CD14-positive monocyte (primary cell): ENCODE data around the gene ARMH3. TPM values are rescaled to one million over a fixed set of nuclear protein-coding genes. Genes with fewer than 3 reads are reported as not detected.
A peak's percentile ranks its signal among the peaks of the same experiment; 100 is the strongest.

Source experiments
- DNase-seq, 3 donors: peaks; one replicate each; pipeline ENCODE4 v3.0.0-alpha.2; 2011 to 2022
- H2AFZ ChIP-seq: 2 replicates; pipeline ENCODE4 v1.6.0; 2012; ENCODE audit warnings: mild to moderate bottlenecking, low read depth, low read length, inconsistent platforms; ENCODE audit not compliant: insufficient read depth, poor library complexity, severe bottlenecking
- H3K27ac ChIP-seq, 2 donors: 1 replicate in 1 of 2; 2 replicates in 1 of 2; pipeline ENCODE4 v1.5.1; 2012 to 2013; ENCODE audit warnings: low read length in 2 of 2, control low read depth in 1 of 2, inconsistent platforms in 1 of 2, low read depth in 1 of 2, mild to moderate bottlenecking in 1 of 2
- H3K27me3 ChIP-seq, 2 donors: one replicate each; pipeline versions ENCODE4 v1.6.0 to v1.6.1; 2011 to 2013; ENCODE audit warnings: low read length in 2 of 2; ENCODE audit not compliant: control insufficient read depth in 2 of 2, insufficient read depth in 2 of 2
- H3K36me3 ChIP-seq, 2 donors: replicated peaks in 1 of 2; 1 replicate in 1 of 2; 2 replicates in 1 of 2; pipeline versions ENCODE4 v1.5.1 to v1.6.1; 2012 to 2013; ENCODE audit warnings: low read length in 2 of 2, control low read depth in 1 of 2, inconsistent platforms in 1 of 2, mild to moderate bottlenecking in 1 of 2; ENCODE audit not compliant: insufficient read depth in 2 of 2, control insufficient read depth in 1 of 2
- H3K4me1 ChIP-seq, 2 donors: 1 replicate in 1 of 2; 2 replicates in 1 of 2; pipeline versions ENCODE4 v1.5.1 to v1.6.1; 2012 to 2013; ENCODE audit warnings: low read length in 2 of 2, control low read depth in 1 of 2, inconsistent platforms in 1 of 2, mild to moderate bottlenecking in 1 of 2, moderate library complexity in 1 of 2; ENCODE audit not compliant: insufficient read depth in 2 of 2, control insufficient read depth in 1 of 2
- H3K4me2 ChIP-seq: replicated peaks from 2 replicates; pipeline ENCODE3; 2012; ENCODE audit warnings: low read length, moderate library complexity, mild to moderate bottlenecking; ENCODE audit not compliant: poor library complexity, severe bottlenecking; ENCODE audit errors: extremely low read depth
- H3K4me3 ChIP-seq, 3 experiments: fragments of 200-600 bp in 1 of 3; sonication (generic) in 1 of 3; replicated peaks in 1 of 3; 1 replicate in 2 of 3; 2 replicates in 1 of 3; pipeline ENCODE4 v1.5.1; 2011 to 2013; ENCODE audit warnings: low read length in 3 of 3, mild to moderate bottlenecking in 3 of 3, control low read depth in 2 of 3, low read depth in 2 of 3, inconsistent platforms in 1 of 3, moderate library complexity in 1 of 3
- H3K79me2 ChIP-seq: 2 replicates; pipeline ENCODE4 v1.6.0; 2012; ENCODE audit warnings: mild to moderate bottlenecking, control low read depth, inconsistent platforms, low read length, moderate library complexity; ENCODE audit not compliant: insufficient read depth
- H3K9ac ChIP-seq: 2 replicates; pipeline ENCODE4 v1.6.0; 2017; ENCODE audit warnings: low read length, mild to moderate bottlenecking; ENCODE audit not compliant: insufficient read depth, poor library complexity, severe bottlenecking
- H3K9me3 ChIP-seq, 2 donors: replicated peaks in 1 of 2; 1 replicate in 1 of 2; 2 replicates in 1 of 2; pipeline versions ENCODE4 v1.5.1 to v1.6.1; 2012 to 2013; ENCODE audit warnings: low read length in 2 of 2, control low read depth in 1 of 2; ENCODE audit not compliant: control insufficient read depth in 1 of 2, insufficient read depth in 1 of 2
- H4K20me1 ChIP-seq: 2 replicates; pipeline ENCODE4 v1.6.0; 2012; ENCODE audit warnings: mild to moderate bottlenecking, low read length, control low read depth, moderate library complexity; ENCODE audit not compliant: insufficient read depth
- H3K27ac Mint-ChIP-seq, 7 donors: one replicate each; pipeline ENCODE4 v1.8.0; 2020; ENCODE audit warnings: mild to moderate bottlenecking in 7 of 7, mixed read lengths in 7 of 7, moderate library complexity in 6 of 7, inconsistent platforms in 2 of 7
- H3K27me3 Mint-ChIP-seq, 3 donors: one replicate each; pipeline ENCODE4 v1.8.0; 2021 to 2022; ENCODE audit warnings: low read depth in 3 of 3, mild to moderate bottlenecking in 3 of 3, mixed read lengths in 3 of 3, moderate library complexity in 3 of 3, inconsistent platforms in 1 of 3
- H3K36me3 Mint-ChIP-seq, 2 donors: one replicate each; pipeline ENCODE4 v1.8.0; 2020; ENCODE audit warnings: mixed read lengths in 2 of 2, inconsistent platforms in 1 of 2, mild to moderate bottlenecking in 1 of 2
- H3K4me1 Mint-ChIP-seq: one replicate; pipeline ENCODE4 v1.8.0; 2020; ENCODE audit warnings: mild to moderate bottlenecking, mixed read lengths
- H3K4me3 Mint-ChIP-seq, 2 donors: one replicate each; pipeline ENCODE4 v1.8.0; 2020; ENCODE audit warnings: mild to moderate bottlenecking in 2 of 2, mixed read lengths in 2 of 2, moderate library complexity in 1 of 2
- H3K9me3 Mint-ChIP-seq, 7 donors: one replicate each; pipeline ENCODE4 v1.8.0; 2020 to 2022; ENCODE audit warnings: mixed read lengths in 7 of 7, mild to moderate bottlenecking in 6 of 7, moderate library complexity in 6 of 7, inconsistent platforms in 2 of 7
- WGBS: methylation state at CpG from one replicate; pipeline ENCODE4 v1.1.5; 2013; ENCODE audit warnings: missing lambda C conversion rate; ENCODE audit not compliant: insufficient coverage; 5-methylcytosine and 5-hydroxymethylcytosine counted together
- intact Hi-C, 2 donors: fragments of 100-400 bp; cut with micrococcal nuclease; formaldehyde crosslinking; loops; one replicate each; pipeline versions ENCODE4 v1.15.0 to v1.15.1; 2023
- polyA plus RNA-seq, 3 donors: library from polyadenylated mRNA; depleted of rRNA in 1 of 3; unstranded in 2 of 3; stranded (reverse) in 1 of 3; fragments of 300-500 nt in 2 of 3; fragments of >200 nt in 1 of 3; fragmentation: Illumina TruSeq in 2 of 3; gene quantifications; 1 replicate in 2 of 3; 2 replicates in 1 of 3; pipeline ENCODE4 v1.2.3, GENCODE V29; 2012 to 2021
- TF ChIP-seq, protein P1 (sequence below): fragments of 200-600 bp; IDR thresholded peaks from one replicate; pipeline ENCODE4 v1.8.0; 2022; ENCODE audit warnings: antibody characterized with exemption, mild to moderate bottlenecking

The ARMH3 gene
- polyA plus RNA-seq, 3 donors: 20.4 to 26.3 (median 22.1) TPM

DNA sequence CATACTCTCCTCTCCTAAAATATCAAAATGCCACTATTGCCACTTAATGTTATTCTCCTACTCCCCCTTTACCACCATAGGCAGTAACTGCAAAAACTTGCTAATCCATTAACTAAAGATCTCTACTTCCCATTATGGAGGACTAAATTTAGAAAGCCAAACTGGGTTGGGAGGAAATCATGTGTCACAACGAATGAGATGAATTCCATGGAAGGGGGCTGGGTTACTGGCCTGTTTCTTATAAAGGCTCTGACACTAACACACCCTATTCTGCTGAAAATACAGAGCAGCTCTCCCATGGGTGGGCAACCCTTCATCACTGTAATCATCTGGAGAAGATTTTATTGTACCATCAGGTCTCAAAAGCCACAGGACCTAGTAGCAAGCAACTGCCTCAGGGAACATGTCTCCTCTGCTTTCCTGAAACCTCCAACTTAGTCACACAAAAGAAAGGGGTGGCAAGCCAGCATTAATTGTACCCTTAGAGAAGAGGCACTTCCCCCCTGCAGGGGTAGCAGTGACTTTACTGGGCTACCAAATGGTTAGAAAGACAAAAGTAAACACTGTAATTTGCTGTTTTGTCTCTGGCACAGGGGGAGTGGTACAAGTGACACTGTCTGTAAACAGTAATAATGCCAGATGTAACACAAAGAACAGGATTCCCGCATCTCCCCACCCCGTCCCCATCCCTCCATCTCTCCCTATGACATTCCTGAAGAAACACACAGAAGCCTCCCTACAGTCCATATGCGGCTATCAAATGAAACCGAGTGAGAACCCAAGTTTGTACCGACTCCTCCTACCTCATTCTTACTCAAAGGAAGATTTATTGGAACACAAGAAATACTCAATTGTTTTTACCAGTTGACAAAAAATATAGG, 81.6 kb downstream of the ARMH3 start:
- H4K20me1 ChIP-seq: no peaks in the 10 kb centered on the region
- peak overlapping the region; percentile 28 for H2AFZ ChIP-seq
- H3K4me3 ChIP-seq: peak overlapping the region; percentile 17 to 65 (median 48)

DNA sequence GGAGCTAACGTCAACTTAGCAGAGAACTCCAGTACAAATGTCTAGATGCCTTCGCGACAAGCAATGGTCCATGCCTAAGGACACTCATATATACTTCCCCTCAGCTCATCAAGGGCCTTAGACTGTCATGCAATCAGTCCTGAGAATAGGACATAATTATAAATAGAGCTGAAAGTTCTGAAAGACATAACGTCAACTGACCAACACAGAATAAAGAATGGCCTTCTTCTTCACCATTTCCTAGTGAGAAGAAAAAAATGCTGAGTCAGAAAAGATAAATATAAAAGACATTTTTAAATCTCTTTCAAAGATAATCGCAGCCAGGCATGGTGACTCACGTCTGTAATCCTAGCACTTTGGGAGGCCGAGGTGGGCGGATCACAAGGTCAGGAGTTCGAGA, 83.2 kb downstream of the ARMH3 start:
- no peaks in the 10 kb centered on the region for H3K9me3 ChIP-seq
- Mint-ChIP-seq H3K27me3 (no peaks in the 10 kb centered on the region), H3K27ac (peak overlapping the region; percentile 79 to 96 (median 89)), H3K9me3 (no peaks in the 10 kb centered on the region), H3K4me3 (no peak overlapping the region), H3K4me1 (peaks cover 72% of the 10 kb centered on the region), H3K36me3 (peaks cover 40 to 59% of the 10 kb centered on the region in 2 donors)
- intact Hi-C loops: no loop called here
- no peak overlapping the region for H3K4me3 ChIP-seq
- H3K79me2 ChIP-seq: peaks cover 22% of the 10 kb centered on the region
- H3K36me3 ChIP-seq: peaks cover 18 to 42% of the 10 kb centered on the region in 2 donors
- no peak overlapping the region for H3K9ac ChIP-seq
- TF ChIP-seq, protein P1, sequence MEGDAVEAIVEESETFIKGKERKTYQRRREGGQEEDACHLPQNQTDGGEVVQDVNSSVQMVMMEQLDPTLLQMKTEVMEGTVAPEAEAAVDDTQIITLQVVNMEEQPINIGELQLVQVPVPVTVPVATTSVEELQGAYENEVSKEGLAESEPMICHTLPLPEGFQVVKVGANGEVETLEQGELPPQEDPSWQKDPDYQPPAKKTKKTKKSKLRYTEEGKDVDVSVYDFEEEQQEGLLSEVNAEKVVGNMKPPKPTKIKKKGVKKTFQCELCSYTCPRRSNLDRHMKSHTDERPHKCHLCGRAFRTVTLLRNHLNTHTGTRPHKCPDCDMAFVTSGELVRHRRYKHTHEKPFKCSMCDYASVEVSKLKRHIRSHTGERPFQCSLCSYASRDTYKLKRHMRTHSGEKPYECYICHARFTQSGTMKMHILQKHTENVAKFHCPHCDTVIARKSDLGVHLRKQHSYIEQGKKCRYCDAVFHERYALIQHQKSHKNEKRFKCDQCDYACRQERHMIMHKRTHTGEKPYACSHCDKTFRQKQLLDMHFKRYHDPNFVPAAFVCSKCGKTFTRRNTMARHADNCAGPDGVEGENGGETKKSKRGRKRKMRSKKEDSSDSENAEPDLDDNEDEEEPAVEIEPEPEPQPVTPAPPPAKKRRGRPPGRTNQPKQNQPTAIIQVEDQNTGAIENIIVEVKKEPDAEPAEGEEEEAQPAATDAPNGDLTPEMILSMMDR: no peak
- H3K4me2 ChIP-seq: no peak overlapping the region
- no peaks in the 10 kb centered on the region for H3K27me3 ChIP-seq
- no peaks in the 10 kb centered on the region for H4K20me1 ChIP-seq
- no peak for DNase-seq
- H2AFZ ChIP-seq: no peak overlapping the region
- H3K4me1 ChIP-seq: peaks cover 53 to 56% of the 10 kb centered on the region in 2 donors
- WGBS: no CpG with 5 or more reads among the region's 9 CpGs
- H3K27ac ChIP-seq: peak overlapping the region; percentile 52 to 77

More for the DNA sequence above, 81.6 kb downstream of the ARMH3 start:
- H3K4me1 Mint-ChIP-seq: peaks cover 66% of the 10 kb centered on the region
- H3K27ac Mint-ChIP-seq: peak overlapping the region; percentile 79 to 96 (median 89)
- peak in 2 of 3 donors; percentile 13 to 21 for DNase-seq
- Histone ChIP-seq H3K4me2 (peak overlapping the region; percentile 80), H3K36me3 (peaks cover 17 to 38% of the 10 kb centered on the region in 2 donors), H3K4me1 (peaks cover 46 to 52% of the 10 kb centered on the region in 2 donors), H3K9ac (peak overlapping the region; percentile 25), H3K9me3 (no peaks in the 10 kb centered on the region), H3K27ac (peak overlapping the region; percentile 23 to 77), H3K27me3 (no peaks in the 10 kb centered on the region), H3K79me2 (peaks cover 27% of the 10 kb centered on the region)
- TF ChIP-seq, protein P1: no peak
- WGBS: 92% methylated on average over 2 of the region's 6 CpGs
- H3K27me3 Mint-ChIP-seq: no peaks in the 10 kb centered on the region
- H3K4me3 Mint-ChIP-seq: peak overlapping the region; percentile 65 to 87
- H3K36me3 Mint-ChIP-seq: peaks cover 41 to 56% of the 10 kb centered on the region in 2 donors
- no peaks in the 10 kb centered on the region for H3K9me3 Mint-ChIP-seq
- intact Hi-C loops: no loop called here
